Retina (tissue), 1 donor: ENCODE data around the gene AADACL2.
"Not testable (repeated sequence)": the region's sequence is repeated elsewhere in the genome, so short reads cannot be mapped to it uniquely, and the experiment has no call there.

Source experiments
- DNase-seq: peaks from one replicate; pipeline ENCODE4 v3.0.0-alpha.2; 2016

Gene AADACL2, protein sequence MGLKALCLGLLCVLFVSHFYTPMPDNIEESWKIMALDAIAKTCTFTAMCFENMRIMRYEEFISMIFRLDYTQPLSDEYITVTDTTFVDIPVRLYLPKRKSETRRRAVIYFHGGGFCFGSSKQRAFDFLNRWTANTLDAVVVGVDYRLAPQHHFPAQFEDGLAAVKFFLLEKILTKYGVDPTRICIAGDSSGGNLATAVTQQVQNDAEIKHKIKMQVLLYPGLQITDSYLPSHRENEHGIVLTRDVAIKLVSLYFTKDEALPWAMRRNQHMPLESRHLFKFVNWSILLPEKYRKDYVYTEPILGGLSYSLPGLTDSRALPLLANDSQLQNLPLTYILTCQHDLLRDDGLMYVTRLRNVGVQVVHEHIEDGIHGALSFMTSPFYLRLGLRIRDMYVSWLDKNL

DNA sequence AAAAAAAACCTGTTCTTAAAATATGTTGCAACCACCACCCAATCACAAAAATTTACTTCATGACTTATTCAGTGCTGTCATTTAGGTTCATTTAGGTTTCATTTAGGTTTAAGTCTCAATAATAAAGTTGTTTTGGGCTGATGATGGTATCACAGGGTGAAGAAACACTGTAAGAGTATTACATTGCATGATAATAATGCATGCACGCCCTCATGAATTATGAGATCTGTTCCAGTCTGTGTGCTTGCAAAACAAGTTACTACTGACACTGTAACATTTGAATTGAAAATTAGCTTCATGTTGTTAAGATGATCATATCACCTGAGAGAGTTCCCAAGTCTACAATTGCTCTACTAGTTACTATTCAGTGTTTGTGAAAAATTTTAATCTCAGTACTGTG, at the start of gene AADACL2:
Gene AADACL2, plus strand, starts transcription at position 315 of the 400 bp plus-strand sequence. CDS start 109 bp downstream, outside the sequence.
- no peak for DNase-seq

DNA sequence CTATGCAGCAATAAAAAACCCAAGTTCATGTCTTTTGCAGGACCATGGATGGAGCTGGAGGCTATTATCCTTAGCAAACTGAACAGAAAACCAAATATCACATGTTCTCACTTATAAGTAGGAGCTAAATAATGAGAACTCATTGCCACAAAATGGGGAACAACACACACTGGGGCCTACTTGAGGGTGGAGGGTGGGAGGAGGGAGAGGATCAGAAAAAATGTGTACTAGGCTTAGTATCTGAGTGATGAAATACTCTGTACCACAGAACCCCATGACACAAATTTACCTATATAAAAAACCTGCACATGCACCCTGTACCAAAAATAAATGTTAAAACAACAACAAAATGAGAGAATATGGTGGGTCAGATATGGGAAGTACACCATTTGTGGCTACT, 49.6 kb upstream of the AADACL2 start:
- DNase-seq: no peak

DNA sequence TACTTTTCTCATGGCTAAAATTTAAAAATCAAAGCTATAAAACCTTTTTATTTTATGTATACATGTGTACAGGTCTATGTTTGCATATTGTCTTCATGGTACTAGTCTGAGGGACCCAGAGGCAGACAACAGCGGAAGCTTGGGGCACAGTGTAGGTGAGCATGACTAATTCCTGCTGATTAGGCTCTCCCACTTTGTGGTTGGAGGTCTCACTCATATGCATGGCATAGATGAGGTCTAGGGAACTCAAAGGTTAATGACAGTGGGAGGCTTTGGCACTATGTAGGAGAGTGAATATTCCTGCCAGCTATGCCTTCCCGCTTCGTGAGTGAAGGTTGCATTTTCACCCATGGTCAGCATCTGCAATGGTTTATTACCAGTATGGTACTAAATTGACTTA, 47.5 kb upstream of the AADACL2 start:
- no peak for DNase-seq

DNA sequence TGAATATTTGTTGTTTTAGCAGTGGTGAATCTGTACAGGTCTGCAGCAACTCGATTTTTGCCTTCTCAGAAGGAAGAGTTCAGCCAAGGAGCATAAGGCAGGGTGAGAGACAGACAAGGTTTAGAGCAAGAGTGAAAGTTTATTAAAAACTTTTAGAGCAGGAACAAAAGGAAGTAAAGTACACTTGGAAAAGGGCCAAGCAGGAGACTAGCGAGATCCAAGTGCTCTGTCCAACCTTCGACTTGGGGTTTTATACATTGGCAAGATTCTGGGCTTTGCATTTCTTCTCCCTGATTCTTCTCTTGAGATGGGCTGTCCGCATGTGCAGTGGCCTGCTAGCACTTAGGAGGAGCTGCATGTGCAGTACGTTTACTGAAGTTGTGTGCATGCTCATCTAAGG, 46.7 kb upstream of the AADACL2 start:
- DNase-seq: no peak

DNA sequence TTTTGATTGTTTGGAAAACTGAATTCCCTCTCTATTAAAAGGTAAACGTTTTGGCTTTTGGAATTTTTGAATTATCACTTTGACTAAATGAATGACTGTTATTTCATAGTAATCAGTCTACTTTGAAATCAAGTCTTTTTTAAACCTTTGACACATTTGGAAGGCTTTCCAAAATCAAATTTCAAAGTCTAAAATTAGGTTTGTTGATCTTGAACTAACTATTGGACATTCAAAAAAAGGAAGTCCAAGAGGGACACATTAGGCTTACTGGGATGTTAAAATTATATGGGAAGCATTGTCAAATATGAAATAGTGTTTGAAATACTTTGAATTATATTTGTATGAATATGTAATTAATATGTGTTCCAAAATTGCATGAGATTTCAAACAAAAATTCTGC, 45.2 kb upstream of the AADACL2 start:
- no peak for DNase-seq

DNA sequence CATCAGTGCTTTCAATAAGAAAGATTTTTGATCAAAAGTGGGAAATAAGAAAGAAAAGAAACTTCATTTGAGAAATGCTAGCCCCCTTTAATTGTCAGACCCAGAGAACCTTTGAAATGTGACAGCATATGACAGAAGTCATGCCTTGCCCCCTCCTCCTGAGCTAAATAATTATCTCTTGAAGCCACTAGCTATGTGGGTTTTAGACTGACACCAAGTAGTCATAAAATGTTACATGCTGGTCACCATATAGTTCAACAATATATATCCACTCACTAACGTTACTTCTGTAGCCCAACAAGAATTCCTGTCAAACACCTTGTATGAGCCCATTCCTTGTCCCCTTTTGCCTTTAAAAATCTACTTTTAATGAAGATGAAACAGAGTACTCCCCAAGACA, 43.1 kb upstream of the AADACL2 start:
- DNase-seq: no peak

DNA sequence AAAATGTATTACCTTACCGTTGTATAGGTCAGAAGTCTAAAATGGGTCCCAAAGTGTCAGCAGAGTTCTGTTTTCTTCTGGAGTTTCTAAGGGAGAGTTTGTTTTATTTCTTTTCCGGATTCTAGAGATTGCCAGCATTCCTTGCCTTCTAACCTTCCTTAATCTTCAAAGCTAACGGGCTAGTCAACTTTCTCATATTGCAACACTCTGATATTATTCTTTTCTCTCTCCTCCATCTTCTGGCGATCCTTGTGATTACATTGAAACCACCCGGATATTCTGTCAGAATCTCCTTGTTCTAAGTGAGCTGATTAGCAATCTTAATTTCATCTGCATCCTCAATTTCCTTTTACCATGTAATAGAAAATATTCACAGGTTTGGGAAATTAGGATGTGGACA, 36.2 kb upstream of the AADACL2 start:
- no peak for DNase-seq

DNA sequence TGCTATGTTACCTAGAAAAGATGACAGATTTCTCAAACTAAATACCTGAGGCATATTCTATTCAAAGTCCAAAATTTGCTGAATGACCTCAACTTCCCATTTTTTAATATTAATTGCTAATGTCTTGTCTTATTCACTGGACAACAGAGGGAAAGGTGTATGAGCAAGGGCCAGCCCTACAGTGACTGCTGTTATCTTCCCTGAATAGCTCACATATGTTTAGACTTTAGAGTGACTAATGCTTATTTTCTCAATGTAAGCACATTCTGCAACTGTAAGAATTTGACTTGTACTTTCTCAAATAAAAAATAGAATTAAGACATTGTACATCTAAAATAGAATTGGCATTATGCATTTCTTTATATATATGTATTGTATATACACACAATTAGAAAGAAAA, 26.5 kb upstream of the AADACL2 start:
- DNase-seq: no peak

DNA sequence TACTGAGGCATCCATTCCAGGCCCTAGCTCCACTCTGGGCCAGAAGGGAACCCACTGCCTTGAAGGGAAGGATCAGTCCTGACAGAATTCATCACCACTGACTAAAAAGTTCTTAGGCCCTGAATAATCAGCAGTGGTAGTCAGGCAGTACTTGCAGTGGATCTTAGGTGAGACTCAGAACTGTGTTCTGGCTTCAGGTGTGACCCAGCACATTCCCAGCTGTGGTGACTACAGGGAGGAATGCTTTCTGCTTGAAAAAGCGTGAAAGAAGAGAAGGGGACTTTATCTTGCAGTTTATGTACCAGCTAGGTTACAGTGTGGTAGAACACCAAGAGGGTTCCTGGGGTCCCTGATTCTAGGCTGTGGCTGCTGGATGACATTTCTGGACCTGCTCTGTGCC, 24.9 kb upstream of the AADACL2 start:
- no peak for DNase-seq

DNA sequence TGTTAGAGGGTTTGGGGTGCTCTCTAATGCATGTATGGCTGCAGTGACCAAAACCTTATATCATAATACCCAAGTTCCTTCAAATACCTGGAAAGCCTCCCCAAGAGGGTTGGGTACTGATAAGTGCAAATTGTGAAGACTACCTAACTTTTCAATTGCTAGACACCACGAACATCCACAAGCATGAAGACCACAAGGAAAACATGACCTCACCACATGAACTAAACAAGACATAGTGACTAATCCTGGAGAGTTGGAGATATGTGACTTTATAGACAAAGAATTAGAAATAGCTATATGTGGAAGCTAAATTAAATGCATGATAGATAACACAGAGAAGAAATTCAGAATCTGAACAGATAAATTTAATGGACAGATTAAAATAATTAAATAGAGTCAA, 23.9 kb upstream of the AADACL2 start:
- no peak for DNase-seq

DNA sequence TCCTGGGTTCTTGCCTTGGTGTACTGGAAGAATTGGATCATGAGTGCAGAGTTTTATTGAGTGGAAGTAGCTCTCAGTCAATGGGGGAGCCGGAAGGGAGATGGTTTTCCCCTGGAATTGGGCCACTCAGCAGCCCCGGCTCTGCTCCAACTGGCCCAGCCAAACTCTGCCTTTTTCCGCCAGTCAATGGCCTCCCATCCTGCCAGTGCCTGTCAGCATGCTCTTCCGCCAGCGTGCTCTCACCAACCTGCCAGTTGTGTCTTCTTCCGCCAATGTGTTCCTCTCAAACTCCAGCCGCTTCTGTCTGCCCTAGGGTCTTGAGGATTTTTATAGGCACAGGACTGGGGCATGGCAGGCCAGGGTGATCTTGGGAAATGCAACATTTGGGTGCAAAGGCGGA, 12.4 kb upstream of the AADACL2 start:
- DNase-seq: no peak

DNA sequence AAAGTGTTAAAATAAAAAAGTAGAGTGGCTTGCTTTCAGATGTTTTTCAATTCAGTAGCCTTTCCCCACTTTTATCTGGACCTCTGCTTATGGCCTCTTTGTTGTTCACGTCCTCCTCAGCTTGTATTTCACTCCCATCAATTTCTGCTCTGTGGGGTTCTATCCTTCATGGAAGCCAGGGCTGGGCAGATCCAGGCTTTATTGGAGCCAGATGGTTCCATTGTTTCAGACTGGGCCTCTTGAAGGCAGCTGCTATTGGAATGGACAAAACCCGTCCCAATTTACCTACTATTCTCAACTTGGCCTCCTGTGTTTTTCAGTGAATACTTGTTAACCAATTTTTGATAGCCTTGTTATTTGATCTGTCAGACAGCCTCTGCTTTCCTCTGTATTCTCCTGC, 10.9 kb upstream of the AADACL2 start:
- no peak for DNase-seq

DNA sequence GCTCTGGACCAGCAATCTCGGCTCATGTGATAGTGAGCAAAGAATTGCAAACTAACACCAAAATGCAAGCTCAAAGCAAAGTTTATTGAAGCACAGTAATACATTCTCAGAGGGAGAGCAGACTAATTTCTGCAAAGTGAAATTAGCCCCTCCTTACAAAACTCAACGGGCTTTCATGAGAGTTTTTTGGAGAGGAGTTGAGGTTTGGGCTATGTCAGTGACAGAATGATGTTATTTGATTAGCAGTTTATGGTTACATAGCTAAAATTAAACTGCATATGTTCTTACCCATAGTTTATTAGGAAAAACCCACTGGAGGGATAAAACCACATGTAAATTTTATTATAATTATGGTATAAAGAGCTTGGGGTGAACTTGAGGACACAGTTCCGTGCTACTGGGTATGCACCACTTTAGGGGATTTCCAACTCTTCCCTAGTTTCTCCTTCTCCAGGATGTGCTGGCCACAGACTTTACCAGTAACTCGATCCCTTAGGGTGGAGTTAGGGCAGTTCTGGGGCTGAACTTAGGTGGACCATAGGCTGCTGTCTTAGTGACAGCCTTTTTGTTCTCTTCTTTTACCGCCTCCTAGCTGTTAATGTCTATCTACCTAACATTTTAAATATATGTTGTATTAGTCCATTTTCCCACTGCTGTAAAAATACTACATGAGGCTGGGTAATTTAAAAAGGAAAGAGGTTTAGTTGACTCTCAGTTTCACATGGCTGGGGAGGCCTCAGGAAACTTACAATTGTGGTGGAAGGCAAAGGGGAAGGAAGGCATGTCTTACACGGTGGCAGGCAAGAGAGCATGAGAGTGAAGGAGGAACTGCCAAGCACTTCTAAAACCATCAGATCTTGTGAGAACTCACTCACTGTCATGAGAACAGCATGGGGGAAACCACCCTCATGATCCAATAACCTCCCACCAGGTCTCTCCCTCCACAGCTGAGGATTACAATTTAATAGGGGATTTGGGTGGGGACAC, 8.9 kb upstream of the AADACL2 start:
- no peak for DNase-seq

DNA sequence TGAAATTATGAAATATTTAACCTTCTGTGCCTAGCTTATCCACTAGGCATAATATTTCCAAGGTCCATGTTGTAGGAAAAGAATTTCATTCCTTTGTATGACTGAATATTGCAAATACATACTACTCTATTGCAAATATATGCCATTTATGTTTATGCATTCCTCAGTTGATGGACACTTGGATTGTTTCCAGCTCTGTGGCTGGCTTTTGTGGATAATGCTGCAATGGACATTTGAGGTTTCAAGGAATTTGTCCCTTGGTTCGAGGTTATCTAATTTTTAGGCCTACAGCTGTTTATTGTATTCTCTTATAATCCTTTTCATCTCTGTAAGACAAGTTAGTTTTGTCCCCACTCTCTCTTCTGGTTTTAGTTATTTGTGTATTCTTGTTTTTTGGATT, 7.7 kb upstream of the AADACL2 start:
- no peak for DNase-seq

DNA sequence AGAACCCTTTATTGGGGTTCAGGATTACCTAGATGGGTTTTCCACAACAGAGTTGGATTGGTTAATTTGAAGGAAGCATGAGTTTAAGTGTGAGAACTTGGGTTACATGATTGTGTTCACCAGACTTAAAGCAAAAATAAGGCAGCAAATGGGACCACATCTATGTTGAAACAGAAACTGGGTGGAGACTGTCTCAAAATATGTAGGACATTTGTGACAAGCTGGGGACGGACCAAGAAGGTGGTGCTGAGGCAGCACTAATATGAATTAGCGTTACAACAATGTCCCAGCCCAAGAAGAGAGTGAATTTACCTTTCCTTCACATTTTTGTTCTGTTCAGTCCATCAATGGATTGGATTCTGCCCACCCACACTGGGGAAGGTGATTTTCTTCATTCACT, 866 bp upstream of the AADACL2 start:
- DNase-seq: no peak

DNA sequence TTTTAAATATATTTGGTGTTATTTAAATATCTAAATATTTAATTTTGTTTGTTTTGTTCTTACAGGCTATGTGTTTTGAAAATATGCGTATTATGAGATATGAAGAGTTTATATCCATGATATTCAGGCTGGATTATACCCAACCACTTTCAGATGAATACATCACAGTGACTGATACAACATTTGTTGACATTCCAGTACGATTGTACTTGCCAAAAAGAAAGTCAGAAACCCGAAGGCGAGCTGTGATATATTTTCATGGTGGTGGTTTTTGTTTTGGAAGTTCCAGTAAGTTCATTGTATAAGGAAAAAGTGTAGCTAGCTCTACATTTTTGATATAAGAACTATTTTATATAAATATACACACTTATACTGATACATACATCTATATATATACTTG, 6.9 kb downstream of the AADACL2 start:
- DNase-seq: no peak

DNA sequence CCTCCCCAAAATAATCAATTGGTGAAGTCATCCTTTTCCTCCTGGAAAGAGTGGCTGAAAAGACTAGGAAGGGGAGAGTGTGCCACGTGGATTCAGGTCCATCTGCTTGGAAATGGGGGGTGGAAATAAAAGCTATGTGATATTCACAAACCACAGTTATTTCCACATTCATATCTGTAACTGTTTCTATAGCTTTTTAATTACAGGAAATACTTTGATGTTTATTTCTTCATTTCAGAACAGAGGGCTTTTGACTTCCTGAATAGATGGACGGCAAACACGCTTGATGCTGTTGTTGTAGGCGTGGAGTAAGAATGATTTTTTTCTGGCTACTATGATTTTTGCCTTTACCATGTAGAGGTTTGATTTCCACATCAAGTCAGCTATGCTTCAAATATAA, 10.1 kb downstream of the AADACL2 start:
- DNase-seq: no peak

DNA sequence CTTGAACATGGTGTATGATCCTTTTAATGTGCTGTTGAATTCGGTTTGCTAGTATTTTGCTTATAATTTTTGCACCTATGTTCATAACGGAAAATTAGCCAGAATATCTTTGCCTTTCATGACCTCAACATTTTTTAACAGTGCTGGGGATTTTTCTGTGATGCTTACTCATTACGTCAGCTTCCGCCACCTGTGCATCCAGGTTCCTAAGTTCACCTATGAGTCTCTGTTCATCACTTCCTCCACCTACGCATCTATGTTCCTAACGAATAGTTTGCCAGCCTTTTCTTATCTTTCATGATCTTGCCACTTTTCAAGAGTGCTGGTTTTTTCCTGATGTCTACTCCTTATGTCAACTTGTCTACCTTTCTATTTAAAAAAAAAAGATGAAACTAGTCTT, 16.5 kb downstream of the AADACL2 start:
- DNase-seq: no peak

DNA sequence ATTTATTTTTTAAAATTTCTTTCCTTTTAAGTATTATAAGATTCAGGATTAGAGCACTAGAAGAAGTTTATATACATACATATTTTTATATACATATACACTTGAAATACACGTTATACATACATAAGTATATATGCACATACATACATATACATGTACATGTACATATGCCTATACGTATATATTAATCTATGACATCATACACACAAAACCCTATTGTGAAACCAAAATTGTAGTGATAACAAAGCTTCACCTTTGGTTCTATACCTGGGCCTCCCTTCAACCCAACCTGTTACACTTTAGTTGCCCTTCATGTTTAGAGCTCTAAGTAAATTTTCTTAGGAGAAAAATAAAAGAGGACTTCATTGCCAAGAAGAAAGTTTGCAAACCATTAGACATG, 17.0 kb downstream of the AADACL2 start:
- no peak for DNase-seq

DNA sequence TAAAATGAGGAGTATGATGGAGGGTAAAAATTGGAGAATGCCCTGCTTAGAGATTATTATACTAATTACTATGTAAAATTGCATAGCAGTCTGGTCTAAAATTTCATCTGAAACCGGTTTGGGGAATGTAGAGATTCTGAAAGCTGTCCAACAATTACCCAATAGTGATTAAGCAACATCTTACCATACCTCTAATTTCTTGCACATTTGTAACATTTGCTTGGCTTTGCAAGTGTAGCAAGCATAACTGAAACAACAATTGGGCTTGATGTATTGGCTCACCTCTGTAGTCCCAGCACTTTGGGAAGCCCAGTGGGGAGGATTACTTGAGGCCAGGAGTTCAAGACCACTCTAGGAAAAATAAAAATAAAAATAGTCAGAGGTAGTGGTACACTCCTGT, 17.4 kb downstream of the AADACL2 start:
- no peak for DNase-seq

DNA sequence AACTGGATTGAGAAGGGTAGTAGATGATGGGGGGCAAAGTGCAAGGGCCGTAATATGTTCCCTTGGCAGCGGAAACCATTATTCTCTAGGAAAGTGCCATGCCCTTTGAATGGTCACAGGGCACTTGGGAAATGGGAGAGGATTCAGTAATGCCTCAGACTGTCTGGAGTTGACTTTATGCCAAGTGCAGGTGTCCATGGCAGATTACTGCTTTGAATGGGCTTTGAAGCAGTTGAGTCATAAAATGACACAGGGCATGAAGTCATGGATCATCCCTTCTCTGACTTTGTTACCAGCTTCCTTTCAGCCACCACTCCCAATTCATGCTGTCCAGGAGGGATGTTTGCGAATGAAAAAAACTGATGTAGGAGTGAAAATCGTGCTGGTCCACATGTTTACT, 20.1 kb downstream of the AADACL2 start:
- DNase-seq: no peak

DNA sequence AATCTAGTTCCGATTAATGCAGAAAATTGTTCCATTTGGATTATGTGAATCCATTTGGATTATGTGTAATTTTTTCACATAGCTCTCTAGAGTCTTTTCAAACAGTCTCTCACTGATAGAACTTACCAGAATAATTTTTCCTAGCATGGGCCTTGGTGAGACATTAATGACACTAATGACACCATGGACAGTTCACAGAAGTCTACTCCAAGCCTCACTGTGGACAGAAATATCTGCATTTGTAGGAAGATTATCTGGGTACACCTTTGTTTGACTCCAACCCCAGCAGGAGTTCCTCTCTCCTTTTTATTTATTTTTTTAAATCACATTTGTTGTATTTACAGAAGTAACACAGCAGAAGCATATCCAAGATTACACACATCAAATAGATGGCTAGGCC, 27.9 kb downstream of the AADACL2 start:
- no peak for DNase-seq

DNA sequence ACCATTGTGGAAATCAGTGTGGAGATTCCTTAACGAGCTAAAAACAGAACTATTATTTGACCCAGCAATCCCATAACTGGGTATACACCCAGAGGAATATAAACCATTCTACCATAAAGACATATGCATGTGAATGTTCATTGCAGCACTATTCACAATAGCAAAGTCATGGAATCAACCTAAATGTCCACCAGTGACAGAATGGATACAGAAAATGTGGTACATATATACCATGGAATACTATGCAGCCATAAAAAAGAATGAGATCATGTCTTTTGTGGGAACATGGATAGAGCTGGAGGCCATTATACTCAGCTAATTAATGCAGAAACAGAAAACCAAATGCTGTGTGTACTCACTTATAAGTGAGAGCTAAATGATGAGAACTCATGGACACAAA, 31.0 kb downstream of the AADACL2 start:
- not testable (repeated sequence) for DNase-seq

DNA sequence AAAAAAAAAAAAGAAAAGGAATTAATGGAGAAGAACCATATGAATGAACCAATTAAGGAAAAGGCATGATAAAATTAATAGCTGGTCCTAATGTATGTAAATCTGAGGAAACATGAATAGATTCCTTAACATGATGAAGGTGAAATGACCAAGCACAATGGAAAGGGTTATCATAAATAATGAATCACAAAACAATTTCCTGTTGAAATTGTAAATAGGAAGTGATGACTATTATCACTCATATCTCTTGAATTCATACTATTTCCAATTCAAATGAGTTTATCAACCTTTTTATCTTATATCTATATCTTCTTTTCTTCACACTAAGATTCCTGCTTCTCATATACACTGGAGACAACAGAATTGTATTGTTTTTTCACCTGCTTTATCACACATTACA, 32.0 kb downstream of the AADACL2 start:
- DNase-seq: no peak
